HG02973 (cell line): ENCODE results near the gene DDX20.
"Not testable (repeated sequence)": the region's sequence is repeated elsewhere in the genome, so short reads cannot be mapped to it uniquely, and the experiment has no call there.

Experiments
- ATAC-seq: cut with Tn5 transposase; IDR thresholded peaks from one replicate; pipeline ENCODE4 v1.9.1; 2021; ENCODE audit warnings: moderate library complexity; ENCODE audit not compliant: unreplicated experiment

The DDX20 gene

DNA sequence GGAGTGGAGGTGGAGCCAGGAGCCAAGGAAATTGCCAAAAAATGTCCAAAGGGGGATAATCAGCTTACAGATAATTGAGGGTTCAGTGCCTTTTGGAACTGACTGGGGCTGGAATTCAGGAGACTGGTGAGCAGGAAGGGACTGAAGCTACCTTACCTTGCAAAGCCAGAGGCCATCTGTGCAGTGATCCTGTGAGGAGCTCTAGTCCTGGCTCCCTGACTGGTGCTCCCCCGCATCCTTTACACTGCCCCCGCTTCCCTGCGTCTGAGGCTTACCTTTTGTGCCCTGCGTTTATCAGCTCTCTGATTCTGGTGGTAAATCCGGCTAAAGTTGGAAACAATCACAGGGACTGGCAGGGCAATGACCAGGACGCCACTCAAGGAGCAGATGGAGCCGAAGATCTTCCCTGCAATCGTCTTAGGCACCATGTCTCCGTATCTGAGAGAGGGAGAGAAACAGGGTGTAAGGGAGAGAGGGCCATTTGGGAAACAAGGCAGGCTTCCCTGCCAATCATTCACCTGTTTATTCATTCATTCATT, 31.0 kb downstream of the DDX20 start:
- no peak for ATAC-seq

DNA sequence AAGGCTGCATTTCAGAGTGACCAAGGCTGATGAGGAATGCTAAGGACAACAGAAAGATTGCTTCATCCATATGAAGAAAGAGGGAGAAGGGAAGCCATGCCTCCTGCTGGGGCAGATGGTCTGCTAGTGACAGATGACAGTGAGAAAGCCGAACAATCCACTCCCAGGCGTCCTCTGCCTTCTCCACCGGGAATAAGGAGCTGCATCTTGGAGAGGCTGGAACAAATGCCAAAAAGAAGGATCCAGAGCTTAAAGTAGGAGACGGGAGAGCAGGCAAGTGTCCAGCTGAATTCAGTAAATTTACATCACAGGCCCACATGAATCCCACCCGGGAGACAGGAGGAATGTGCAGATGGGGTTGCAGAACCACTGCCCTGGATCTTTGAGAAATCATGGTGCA, 33.4 kb downstream of the DDX20 start:
- no peak for ATAC-seq

DNA sequence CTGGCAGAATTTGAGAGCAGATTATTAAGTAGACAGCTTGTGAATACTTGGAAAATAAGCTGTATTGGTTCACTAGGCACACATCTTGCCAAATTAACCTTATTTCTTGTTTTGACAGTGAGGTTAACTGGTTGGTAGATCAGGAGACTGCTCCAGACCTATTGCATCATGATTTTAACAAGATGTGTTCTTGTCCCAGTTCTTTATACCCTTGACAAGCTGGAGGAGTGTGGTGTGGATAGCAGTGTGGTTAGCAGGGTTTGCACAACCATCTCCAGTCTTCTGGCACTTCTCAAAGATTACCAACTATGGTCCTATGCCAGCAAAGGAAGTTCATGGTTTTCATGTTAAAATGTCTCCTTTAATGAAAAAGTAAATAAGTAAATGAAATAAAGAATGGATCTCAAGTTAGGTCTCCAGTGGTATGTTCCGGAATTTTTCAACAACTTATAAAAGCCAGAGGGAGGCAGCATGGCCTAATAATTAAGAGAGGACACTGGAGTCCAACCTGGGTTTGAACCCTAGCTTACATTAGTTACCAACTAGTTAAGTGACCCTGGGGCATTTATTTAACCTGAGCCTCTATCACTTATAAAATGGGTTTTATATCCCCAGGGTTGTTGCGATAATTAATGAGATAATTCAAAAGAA, 34.1 kb downstream of the DDX20 start:
- no peak for ATAC-seq

DNA sequence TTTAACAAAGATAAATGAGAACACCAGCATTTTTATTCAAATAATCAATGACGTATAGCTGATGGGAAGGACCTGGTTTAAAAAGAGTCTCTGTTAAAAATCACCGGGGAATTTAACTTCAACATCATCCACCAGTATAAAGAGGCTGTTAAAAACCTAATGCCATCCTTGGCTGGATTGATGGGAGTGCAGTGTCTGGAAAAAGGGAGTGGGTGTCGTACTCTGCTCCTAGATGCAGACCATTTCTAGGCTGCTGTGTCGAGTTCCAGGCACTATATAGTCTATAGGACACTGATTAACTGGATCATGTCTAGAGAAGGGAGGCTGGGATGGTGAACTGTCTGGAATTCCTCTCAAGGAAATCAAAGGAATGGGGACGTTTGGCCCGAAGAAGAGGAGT, 36.1 kb downstream of the DDX20 start:
- ATAC-seq: no peak

DNA sequence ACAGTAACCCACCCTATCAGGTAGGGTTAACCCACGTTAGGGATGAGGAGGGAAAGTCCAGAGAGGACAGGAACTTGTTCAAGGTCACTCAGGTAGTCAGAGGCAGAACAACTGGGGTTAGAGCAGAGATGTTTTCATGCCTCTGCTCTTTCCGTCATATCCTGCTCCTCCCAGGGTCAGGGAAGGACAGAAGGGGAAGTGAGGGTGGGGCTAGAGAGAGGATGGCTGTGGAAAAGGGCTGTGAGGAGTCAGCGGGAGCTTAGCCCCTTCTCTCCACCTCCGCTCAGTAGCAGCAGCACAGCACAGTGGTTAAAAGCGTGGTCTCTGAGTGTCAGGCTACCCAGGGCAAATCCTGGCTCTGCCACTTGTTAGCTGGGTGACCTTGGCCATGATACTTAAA, 36.5 kb downstream of the DDX20 start:
- ATAC-seq: no peak

DNA sequence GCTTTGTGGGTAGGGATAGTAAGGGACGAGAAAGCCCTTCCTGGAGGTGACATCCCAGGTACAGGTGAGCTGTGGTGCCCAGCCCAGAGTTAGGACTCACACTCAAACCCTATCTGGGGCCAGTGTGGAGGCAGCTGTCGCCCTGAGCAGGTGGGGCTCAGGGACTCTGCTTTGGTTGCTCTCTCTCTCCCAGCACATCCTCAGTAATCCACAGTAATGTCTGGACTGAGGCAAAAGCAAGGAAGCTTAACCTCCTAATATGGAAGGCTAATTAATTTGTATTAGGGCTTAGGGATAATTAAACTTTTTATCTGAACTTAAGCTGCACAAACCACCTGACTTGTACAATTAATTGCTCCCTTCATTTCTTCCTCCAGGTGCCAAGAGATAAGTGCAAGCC, 38.2 kb downstream of the DDX20 start:
- ATAC-seq: no peak

DNA sequence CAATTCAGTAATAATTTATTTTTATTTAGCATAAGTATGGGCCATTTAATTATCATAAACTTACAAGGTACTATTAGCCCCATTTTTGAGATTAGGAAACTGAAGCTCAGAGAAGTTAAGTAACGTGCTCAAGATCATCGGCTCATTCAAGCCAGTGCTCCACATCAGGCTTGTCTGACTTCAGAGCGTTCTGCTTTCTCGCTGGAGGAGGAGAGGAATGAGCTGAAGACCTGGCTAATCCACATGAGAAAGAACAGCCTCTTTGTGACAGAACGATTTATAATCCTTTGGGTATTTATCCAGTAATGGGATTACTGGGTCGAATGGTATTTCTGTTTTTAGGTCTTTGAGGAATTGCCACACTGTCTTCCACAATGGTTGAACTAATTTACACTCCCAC, 39.7 kb downstream of the DDX20 start:
- ATAC-seq: no peak

DNA sequence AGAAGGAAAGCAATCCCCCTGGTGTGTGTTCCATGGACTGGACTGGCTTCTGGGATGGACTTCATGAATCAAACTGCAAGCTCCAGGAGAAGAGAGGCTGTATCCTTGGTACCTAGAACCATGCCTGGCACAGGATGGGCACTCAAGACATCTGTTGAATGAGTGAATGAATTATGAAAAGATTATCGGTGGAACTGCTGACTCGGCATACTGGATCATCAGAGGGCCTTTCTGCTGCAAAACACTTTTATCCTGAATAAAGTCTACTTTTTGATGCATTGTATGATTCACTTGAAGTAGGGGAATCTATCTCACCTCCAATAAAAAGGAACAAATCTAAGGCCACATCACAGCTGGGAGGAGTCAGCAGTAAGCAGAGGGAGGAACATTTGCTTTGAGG, 42.9 kb downstream of the DDX20 start:
- ATAC-seq: no peak

DNA sequence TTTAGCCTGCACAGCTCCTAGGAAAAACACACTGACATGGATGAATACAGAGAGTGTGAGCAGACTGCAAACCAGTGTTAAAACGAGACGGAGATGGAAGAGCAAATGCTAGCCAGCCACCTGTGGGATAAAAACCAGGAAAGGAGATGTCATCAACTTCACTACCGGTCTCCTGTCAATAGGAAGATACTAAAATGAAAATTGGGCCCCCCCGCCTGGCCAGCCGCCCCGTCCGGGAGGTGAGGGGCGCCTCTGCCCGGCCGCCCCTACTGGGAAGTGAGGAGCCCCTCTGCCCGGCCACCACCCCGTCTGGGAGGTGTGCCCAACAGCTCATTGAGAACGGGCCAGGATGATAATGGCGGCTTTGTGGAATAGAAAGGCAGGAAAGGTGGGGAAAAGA, 44.0 kb downstream of the DDX20 start:
- not testable (repeated sequence) for ATAC-seq

DNA sequence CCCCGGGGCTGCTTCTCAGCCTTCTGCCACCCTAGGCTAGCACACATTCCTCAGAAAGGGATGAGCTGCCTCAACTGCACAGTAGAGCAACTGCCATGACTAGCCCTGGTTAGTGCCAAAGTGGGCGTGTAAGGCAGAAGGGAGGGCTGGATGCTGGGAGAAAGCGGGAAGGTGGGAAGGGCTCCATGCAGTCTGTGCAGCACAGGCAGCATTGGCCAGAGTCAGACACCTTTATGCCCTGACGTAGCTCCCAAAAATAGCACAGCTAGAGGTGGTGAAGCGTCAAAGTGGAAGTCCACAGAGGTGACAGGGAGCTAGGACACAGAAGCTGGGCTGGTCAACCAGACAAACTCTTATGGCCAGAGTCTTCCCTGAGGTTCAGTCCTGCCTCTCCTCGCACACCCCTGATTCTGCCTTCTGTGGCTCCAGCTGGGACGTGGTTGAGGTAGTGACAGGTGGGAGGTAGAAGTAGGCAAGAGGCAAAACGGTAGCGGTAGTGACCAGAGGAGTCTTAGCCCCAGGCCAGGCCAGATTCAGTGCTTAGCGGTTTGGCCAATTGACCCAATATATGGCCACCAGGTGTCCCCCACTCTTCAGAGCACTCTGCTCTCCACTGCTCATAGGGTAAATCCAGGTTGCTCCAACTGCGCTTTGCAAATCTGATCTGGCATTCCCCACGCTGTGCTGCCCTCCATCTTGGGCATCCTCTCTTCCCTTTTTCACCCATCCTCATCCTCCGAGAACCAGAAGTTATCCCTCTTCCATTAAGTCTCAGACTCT, 45.6 kb downstream of the DDX20 start:
- no peak for ATAC-seq

DNA sequence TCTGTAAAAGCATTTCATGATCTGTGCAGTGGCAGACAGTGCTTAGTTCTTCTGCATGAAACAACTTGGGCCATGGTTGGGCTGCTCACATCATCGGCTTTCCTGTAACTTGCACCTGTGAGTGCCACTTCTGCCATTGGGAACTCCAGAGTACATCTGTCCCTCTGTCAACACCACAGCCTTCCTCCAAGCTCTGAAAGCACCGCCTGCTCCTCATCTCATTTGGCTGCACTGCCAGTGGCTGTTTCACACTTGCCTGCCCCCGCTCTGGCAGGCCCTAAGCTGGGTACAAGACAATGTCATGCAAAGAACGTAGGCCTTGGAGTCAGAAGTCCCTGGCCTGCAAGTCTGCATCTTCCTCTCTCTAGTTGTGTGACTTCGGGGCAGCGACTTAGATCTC, 46.4 kb downstream of the DDX20 start:
- no peak for ATAC-seq

DNA sequence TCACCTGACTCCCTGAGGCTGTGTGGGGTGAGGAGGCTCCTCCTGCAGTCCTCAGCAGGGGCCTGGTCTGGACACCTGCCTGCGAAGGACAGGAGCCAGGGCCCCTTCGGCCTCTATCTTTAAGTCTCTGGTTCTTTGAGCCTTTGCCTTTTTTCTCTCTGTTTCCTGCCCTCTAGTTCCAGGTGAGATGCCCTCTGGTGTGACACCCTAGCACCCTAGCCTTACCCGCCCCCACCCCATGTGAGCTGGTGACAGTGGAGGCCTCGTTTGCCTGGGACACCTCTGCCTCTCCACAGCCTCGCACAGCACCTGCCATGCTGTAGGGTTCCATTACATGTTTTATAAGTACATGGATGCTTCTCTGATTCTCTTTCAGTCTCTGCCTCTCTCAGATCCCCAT, 47.3 kb downstream of the DDX20 start:
- no peak for ATAC-seq

DNA sequence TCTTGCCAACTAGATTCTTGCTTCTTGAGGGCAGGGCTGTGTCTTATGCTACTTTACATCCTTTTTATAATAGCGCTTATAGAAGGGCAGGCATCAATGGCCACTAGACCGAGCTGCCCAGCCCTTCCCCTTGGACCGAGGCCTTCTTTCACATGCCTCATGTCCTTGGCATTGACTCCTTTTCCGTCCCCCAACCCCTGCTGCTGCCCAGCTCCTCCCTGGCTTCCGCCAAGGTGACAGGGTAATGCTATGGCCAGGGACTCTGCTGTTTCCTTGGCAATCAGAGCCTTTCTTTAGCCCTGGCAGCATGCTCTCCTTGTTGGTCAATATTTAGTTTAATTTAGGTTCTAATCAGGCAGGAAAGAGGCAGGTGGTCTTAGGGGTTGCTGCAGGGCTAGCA, 48.2 kb downstream of the DDX20 start:
- ATAC-seq: no peak

DNA sequence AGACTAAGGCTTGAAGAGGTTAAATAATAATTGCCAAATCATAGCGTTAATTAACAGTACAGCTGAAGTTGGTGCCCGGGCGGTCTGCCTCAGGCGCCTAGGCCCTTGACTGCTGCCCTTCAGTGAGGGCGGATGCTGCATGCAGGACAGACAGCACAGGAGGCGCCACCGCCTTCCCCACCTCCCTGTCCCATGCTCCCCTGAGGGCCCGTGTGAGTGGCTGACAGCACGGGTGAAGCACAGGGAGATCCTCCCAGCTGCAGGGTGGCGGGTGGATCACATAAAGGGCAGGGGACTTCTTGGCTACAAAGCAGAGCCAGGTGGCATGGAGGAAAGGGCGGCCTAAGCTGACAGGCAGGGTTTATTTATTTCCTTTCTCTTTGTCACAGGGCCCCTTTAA, 49.1 kb downstream of the DDX20 start:
- ATAC-seq: no peak

DNA sequence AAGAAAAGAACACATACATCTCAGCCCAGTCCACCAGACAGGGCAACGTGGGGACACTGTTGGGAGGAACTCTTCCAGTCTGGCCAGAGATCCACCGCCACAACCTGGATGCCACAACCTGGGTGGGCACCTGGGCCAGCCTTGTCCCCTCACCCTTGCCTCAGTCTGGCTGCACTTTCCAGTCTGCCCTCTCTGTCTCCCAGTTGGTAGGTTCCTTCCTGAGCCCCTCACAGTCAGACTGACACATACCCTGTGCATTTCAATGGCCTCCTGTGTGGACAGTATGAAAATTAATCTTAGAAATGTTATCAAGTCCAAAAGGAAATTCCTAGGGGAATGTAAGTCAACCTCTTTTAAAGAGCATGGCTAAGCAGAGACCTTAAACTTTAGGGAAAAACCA, 49.5 kb downstream of the DDX20 start:
- no peak for ATAC-seq

DNA sequence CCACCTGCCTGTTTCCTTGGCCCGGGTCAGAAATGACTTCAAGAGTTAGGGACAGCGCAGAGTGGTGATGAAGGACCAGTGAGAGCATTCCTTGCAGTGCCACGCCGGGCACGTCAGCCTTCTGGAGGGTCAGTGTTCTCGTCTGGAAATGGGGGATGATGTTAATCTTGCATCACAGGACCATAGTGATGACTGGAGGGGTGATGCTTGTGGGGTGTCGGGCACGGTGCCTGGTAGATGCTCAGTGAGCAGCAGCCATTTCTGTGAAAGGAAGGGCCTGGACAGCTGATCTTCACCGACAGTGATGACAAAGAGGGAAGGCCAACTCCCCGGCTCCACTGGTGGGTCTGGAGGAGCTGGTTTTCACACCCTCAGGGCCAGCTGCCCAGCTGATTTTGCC, 56.2 kb downstream of the DDX20 start:
- no peak for ATAC-seq

DNA sequence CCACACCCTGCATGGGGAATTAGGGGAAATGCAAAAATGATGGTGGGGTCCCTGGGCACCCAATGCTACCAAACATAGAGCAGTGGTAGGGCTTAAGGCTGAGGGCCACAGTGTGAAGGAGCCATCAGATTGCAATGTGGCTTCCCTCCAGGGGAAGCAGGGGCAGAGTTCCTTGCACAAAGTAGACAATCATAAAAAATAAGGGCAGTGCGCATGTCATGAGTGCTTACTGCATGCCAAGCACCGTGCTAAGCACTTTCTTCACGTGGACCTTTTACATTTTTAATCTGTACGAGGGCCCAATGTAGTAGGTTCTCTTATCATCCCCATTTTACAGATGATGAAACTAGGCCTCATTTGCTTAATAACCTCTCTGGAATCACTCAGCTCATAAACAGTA, 56.6 kb downstream of the DDX20 start:
- ATAC-seq: no peak

DNA sequence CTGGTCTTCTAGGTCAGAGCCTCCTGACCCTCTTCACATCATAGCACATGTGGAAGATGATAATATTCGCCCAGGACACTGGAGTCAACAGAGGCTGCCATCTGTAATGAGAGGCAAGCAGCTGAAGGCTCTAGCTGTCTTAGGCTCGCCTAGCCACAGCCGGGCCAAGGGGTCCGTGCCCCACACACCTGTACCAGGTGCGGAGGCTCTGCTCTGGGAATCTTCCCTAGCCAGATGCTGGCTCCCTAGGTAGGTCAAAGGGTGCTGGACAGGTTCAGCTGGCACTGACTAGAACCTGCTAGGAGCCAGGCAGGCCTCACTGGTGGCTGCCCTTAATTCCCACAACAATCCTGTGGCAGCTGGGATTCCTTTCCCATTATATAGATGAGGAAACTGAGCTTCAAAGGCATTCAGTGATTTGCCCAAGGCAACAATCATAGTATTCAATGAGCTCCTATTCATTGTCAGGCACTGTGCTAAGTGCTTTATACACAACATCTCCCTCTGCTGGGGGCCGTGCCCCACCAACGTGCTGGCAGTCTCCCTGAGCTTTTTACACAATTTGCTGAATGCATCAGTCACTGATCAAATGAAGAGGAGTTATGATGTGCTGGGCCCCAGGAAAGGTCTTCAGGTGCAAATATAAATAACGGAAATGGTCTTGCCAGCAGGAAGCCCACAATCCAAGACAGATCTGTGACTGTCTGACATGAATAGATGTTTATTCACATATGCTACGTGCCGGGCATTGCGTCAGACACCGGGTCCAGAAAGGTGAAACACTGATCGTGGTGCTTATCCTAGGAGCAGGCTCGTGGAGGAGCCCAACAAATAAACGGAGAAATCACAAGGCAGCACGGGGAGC, 58.0 kb downstream of the DDX20 start:
- no peak for ATAC-seq

DNA sequence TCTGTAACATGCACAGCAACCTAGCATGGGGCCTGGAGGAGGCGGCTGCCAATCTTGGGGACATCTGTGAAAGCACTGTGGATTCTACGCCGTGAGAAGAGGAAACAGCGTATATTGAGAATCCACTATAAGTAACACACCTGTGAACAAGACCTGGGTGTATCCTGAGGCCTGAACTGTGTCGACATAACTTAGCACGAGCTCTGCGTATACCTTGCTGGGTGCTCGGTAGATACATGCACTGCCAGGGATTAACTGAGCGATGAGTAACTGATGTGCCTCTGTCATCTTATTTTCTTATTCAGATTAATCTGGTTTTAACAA, 58.6 kb downstream of the DDX20 start:
- no peak for ATAC-seq

DNA sequence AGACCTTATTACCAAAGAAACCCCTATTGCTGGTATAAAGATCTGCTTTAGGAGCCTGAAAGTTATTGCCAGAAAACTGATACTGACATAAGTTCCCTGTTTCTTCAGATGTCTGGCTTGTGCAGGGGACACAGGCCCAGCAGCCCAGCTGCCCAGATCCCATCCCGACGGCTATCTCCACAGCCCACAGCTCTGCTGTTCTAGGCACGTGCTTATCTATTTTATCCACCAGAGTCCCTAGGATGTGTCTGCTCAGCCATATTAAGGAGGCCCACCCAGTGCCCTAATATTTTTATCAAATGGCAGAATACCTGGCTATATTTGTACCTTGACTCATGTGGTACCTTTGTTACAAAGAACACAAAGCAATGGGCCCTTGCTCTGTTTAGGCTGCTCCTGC, 58.9 kb downstream of the DDX20 start:
- ATAC-seq: no peak
